WI38 (cell line): ENCODE measurements around the gene SLC25A39.

ENCODE experiments used
- H3K4me3 ChIP-seq: 2 replicates; pipeline ENCODE4 v1.5.1; 2011; ENCODE audit warnings: low read depth, mild to moderate bottlenecking, control low read depth, low read length
- TF ChIP-seq, protein P1 (sequence below): IDR thresholded peaks from 2 replicates; pipeline ENCODE4 v1.5.1; 2012; ENCODE audit warnings: low read depth, mild to moderate bottlenecking, control low read depth, low read length

SLC25A39 gene

GRCh38 chr17:44359006-44359405 lies 34.4 kb upstream of the SLC25A39 start:
- no peak overlapping the region for H3K4me3 ChIP-seq
- TF ChIP-seq, protein P1, sequence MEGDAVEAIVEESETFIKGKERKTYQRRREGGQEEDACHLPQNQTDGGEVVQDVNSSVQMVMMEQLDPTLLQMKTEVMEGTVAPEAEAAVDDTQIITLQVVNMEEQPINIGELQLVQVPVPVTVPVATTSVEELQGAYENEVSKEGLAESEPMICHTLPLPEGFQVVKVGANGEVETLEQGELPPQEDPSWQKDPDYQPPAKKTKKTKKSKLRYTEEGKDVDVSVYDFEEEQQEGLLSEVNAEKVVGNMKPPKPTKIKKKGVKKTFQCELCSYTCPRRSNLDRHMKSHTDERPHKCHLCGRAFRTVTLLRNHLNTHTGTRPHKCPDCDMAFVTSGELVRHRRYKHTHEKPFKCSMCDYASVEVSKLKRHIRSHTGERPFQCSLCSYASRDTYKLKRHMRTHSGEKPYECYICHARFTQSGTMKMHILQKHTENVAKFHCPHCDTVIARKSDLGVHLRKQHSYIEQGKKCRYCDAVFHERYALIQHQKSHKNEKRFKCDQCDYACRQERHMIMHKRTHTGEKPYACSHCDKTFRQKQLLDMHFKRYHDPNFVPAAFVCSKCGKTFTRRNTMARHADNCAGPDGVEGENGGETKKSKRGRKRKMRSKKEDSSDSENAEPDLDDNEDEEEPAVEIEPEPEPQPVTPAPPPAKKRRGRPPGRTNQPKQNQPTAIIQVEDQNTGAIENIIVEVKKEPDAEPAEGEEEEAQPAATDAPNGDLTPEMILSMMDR = no peak

DNA sequence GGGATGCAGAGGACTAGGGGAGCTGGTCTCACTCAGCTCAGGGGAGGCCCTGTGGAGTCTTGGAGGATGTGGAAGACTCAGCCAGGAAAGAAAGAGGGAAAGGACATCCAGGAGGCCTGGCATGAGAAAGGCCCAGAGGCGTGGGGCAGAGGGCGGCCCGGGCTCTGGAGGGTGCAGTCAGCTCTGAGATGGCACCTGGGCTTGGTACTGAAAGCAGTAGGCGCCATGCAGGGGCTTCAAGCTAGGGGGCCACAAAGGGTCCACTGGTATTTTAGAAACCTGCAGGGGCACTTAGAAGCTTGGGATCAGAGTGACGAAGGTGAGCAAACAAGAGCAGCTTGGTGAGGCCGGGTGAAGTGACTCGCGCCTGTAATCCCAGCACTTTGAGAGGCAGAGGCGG lies 33.4 kb upstream of the SLC25A39 start:
- no peak overlapping the region for H3K4me3 ChIP-seq

DNA sequence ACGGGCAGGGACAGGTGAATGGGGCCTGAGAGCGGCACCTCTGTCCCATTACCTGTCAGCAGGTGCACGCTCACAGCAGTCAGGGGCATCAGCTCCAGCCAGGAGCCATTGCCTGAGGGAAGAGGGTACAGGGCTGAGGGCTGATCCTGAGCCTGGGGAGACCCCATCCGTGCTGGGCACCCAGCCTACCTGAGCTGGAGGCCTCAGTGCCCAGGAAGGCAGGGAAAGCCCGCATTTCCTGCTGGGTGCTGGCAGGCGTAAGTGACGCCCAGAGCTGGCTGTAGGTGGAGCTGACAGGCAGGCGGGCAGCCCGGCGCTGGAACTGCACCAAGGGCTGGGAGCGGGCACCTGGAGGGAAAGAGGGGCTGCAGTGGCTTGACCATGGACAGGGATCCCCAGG lies 31.6 kb upstream of the SLC25A39 start:
- TF ChIP-seq, protein P1 = no peak

More for the DNA sequence above, 33.4 kb upstream of the SLC25A39 start:
- TF ChIP-seq, protein P1 = no peak

DNA sequence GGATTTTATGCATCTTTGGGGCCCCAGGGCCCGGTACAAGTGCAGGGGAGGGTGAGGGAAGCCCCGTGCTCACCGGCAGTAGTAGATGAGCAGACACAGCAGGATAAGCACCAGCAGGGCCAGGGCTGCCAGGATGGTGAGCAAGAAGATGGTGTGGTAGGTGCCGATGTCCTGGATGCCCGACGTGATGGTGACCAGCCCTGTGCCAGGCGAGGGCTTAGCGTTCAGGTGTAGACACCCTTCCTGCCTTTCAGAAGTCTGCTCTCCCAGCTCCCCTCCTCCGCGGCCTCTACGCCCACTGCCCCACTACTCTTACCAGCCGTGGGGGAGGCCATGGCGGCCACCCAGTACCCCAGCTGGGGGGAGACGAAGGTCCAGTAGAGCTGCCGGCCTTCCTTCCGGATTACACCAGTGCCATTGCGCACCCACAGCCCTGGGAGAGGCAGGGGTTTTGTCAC lies 31.0 kb upstream of the SLC25A39 start:
- TF ChIP-seq, protein P1 = no peak
- H3K4me3 ChIP-seq = no peak overlapping the region

More for the DNA sequence above, 31.6 kb upstream of the SLC25A39 start:
- H3K4me3 ChIP-seq = no peak overlapping the region

DNA sequence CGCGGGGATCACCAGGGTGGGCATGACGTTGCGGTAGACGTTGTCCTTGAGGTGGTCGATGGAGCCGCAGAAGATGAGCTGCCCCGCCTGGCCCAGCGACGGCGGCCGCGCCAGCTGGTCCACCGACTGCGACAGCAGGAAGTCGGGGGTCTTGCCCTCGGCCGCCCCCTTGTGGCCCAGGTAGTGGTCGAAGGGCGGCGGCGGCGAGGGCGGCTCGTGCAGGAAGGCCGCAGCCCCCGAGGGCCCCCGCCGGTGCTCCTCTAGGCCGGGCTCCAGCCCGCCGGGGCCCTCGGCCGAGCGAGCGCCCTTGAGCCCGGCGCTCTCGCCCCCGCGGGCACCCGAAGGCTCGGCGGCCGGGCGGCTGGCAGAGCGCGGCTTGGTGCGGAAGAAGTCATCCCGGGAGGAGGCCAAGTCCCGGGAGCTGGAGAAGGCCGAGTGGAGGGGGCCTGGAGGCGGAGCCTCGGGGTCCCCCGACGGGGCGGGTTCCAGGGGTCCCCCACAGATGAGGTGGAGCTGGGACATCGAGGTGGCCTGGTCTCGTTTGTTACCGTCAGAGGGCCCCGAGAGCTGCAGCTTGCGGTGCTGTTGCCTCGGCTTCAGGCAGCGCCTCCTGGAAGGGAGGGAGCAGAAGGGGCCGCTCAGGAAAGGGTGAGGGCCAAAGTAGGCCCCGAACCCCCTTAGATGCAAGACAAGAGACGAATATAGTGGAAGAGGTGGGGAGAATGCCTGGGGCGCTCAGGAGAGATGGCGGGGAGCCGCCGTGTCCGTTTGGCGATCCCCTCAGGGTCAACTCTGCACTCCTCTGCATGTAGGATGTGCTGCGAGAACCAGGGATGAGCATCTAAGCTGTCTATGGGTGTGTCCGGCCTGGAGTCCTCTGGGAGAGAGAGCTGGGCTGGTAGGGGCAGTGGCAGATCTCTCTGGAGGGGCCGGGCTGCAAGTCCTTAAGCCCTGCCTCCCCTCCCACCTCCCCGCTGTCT lies 30.2 kb upstream of the SLC25A39 start:
- no peak overlapping the region for H3K4me3 ChIP-seq
- TF ChIP-seq, protein P1 = no peak

DNA sequence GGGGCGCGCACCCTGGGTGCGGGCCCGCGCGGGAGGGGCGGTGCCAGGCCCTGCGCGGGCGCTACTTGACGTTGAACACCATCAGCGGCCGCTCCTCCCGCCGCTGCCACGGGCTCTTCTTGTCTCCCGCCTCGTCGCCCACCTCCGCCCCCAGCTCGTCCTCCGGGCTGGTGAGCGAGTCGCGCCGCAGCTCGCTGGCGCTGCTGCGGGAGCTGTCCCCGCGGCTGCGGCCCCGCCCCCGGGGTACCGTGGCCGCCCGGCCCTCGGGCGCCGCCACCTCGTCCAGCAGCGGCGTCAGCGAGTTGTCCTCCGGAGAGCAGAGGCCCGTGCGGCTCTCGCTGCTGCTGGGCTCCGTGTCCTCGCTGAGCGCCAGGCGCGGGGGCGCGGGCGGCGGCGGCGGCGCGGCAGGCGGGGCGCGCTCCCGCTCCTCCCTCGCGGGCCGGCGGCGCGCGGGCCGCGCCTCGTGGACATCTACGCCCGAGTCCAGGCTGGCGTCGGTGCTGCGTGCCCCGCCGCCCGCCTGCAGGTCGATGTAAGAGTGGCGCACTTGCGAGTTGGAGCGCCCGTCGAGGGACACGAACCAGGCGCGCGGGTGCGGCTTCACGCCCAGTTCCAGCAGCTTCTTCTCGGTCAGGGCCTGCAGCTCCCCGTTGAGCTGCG lies 29.2 kb upstream of the SLC25A39 start:
- TF ChIP-seq, protein P1 = no peak
- H3K4me3 ChIP-seq = no peak overlapping the region
